HUES6 (cell line): ENCODE data around the gene TTC13.

Experiments
- H3K27ac ChIP-seq: 2 replicates; pipeline ENCODE4 v1.7.0; 2013; ENCODE audit warnings: low read depth, mild to moderate bottlenecking, low read length, inconsistent platforms
- H3K27me3 ChIP-seq: 2 replicates; pipeline ENCODE4 v1.6.1; 2013; ENCODE audit warnings: low read length; ENCODE audit not compliant: control insufficient read depth, insufficient read depth
- H3K36me3 ChIP-seq: 2 replicates; pipeline ENCODE4 v1.6.1; 2013; ENCODE audit warnings: low read length; ENCODE audit not compliant: control insufficient read depth, insufficient read depth
- H3K4me1 ChIP-seq: 2 replicates; pipeline ENCODE4 v1.6.1; 2013; ENCODE audit warnings: low read length; ENCODE audit not compliant: control insufficient read depth, insufficient read depth
- H3K4me3 ChIP-seq: 2 replicates; pipeline ENCODE4 v1.5.1; 2013; ENCODE audit warnings: low read depth, low read length
- H3K9ac ChIP-seq: one replicate; pipeline ENCODE4 v1.6.1; 2013; ENCODE audit warnings: mild to moderate bottlenecking, low read length
- H3K9me3 ChIP-seq: 2 replicates; pipeline ENCODE4 v1.6.1; 2013; ENCODE audit warnings: low read depth, low read length; ENCODE audit not compliant: control insufficient read depth, insufficient read depth

TTC13 gene

DNA sequence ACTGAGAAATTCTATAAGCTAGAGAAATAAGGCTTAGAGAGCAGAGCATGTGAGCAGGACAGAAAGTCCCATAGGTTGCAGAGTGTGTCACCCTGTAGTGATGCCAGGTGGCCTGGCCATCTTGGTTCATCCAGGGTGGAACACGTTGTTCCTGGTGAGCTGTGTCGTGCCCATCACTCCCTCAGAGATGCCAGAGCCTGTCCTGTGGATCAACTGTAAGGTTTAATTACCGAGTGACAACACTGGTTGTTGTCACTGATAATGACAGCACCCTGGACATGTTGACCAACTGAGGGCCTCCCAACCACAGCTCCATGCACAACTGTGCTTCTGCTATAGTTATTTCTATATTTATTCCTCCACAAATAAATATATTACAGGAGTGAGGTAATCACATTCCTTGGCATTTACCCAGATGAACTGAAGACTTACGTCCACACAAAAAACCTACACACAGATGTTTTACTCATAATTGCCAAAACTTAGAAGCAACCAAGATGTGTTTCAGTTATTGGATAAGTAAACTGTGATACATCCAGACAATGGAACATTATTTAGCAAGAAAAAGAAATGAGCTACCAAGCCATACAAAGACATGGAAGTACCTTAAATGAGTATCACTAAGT is 116.6 kb downstream of the TTC13 start:
- no peak overlapping the region for H3K4me3 ChIP-seq
- peaks cover 19% of the 10 kb centered on the region for H3K4me1 ChIP-seq
- H3K27me3 ChIP-seq, result peaks cover 8% of the 10 kb centered on the region
- no peak overlapping the region for H3K27ac ChIP-seq
- H3K36me3 ChIP-seq, result no peaks in the 10 kb centered on the region
- H3K9ac ChIP-seq, result no peak overlapping the region
- no peaks in the 10 kb centered on the region for H3K9me3 ChIP-seq

DNA sequence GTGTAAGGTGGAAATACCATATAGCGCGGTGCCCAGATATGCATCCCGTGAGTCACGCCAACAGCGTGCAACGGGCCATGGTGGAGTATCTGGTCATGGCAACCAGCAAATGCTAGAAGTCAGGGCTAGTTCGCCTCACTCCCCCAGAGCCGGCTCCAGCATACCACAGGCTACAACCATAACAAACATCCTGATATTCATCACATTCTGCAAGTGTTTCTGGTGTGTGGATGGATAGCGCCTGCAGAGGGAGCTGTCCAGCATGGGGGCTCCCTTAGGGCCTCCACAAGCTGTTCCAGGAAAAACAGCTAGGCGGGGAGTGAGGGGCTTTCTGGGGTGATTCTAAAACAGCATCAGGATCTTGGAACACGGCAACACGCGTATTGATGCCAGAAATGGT is 117.2 kb downstream of the TTC13 start:
- Histone ChIP-seq H3K4me3 (no peak overlapping the region), H3K4me1 (peaks cover 13% of the 10 kb centered on the region), H3K27ac (no peak overlapping the region), H3K9me3 (no peaks in the 10 kb centered on the region), H3K9ac (no peak overlapping the region), H3K27me3 (0 out of 2 replicates have a peak, but pooled peaks cover 2% of the 10 kb centered on the region), H3K36me3 (no peaks in the 10 kb centered on the region)

DNA sequence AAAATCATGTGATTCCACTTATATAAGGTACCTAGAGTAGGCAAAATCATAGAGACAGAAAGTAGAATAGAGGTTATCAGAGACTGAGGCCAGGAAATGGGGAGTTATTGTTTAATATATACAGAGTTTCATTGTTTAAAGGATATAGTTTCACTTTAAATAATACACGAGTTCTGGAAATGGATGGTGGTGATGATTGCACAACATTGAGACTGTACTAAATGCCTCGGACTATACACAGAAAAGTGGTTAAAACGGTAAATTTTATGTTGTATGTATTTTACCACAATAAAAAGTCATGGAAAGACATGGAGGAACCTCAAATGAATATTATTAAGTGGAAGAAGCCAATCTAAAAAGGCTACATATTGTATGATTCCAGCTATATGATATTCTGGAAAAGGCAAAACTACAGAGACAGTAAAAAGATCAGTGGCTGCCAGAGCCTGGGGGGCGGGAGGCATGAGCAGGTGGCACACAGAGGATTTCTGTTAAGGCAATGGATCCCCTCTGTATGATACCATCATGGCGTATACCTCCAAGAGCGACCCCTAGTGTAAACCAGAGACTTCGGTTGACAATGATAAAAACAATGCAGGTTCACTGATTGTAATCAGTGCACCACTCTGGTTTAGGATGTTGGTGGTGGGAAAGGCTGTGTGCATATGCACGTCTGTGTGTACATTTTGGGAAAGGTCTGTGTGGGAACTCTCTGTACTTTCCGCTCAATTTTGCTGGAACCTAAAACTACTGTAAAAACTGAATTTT is 117.9 kb downstream of the TTC13 start:
- Histone ChIP-seq H3K36me3 (no peaks in the 10 kb centered on the region), H3K4me3 (no peak overlapping the region), H3K9ac (no peak overlapping the region), H3K27me3 (no peaks in the 10 kb centered on the region), H3K9me3 (no peaks in the 10 kb centered on the region), H3K27ac (no peak overlapping the region), H3K4me1 (peaks cover 17% of the 10 kb centered on the region)

DNA sequence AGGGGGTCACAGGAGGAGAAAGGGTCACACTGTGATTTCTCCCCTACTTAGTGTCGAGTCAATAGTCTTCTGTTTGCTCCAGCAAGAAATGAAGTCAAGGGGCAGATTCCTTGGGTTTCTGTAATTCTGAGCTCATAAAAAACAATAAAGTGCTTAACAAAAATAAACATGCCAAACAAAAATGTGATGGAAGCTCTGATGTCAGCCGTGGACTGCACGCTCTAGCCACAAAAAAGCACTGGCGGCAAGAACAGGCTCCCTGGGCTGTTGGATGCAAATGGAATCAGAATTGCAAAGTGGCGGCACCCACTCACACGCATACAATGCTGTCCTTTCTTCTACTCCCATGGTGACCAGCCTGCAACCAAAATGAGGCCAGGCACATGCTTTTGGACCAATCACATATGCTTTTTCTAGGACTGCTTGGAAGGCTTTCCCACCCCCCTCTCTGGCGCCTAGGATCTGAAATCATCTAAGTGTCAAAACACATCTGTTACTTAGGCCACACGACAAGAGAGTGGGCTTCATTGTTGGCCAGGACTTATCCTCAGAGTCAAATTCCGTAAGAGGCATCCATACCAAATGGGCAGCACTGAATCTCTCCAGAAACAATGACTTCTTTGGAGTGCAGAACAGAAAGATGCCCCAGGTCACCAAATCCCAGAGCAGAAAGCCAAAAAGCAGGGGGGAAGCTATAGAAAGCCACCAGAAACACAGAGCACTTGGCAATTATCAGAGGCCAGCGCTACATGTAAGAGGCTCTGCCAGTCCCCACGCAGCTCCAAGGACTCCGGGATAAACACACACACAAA is 119.5 kb downstream of the TTC13 start:
- Histone ChIP-seq H3K4me1 (peaks cover 18% of the 10 kb centered on the region), H3K9ac (no peak overlapping the region), H3K27me3 (no peaks in the 10 kb centered on the region), H3K4me3 (no peak overlapping the region), H3K27ac (no peak overlapping the region), H3K9me3 (no peaks in the 10 kb centered on the region), H3K36me3 (peaks cover 13% of the 10 kb centered on the region)

DNA sequence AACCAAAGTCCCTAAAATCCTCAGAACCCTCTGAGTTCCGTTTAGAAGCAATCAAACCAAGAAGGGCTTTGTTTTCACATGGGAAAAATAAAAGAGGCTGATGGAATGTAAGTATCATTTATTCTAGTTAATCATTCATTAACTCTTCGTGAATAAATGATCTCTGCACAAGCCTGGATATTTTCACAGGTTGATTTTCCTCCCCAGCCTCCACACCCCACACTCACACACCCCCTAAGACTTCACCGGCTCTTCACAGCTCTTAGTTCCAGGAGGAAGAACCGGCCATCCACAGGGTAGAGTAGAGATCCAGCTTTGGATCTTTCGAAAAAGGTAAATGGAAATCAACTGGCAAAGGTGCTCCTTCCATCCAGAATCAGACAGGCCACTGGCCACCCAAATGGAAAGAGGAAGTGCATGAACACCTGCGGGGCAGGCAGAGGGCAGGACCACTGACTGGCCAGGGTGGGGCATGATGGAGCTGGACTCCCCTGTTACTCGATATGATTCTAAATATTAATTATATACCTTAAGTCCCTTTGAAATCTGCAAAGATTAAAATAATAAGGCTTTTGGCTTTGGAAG is 120.3 kb downstream of the TTC13 start:
- no peak overlapping the region for H3K9ac ChIP-seq
- peaks cover 16% of the 10 kb centered on the region for H3K4me1 ChIP-seq
- no peaks in the 10 kb centered on the region for H3K27me3 ChIP-seq
- H3K4me3 ChIP-seq, result no peak overlapping the region
- H3K27ac ChIP-seq, result no peak overlapping the region
- H3K36me3 ChIP-seq, result peaks cover 21% of the 10 kb centered on the region
- H3K9me3 ChIP-seq, result no peaks in the 10 kb centered on the region

DNA sequence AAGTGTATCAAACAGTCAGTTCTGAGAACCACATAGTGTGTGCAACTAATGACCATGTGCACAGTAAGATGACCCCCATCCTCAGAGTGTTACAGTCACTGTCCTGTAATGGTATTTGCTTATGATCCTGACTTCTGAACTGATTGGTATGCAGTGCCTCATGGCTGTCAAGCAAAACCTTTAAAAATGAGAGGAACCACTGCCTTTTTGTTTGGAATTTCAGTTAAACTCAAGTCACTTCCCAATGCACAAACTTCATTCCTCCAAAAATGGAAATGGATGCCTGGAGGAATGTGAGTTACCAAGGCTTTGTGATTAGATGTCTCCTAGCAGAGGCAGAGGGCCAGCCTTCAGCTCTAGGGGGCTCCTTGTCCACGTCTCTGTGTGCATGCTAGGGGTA is 120.8 kb downstream of the TTC13 start:
- Histone ChIP-seq H3K36me3 (peaks cover 26% of the 10 kb centered on the region), H3K4me1 (peaks cover 13% of the 10 kb centered on the region), H3K9ac (no peak overlapping the region), H3K4me3 (no peak overlapping the region), H3K27me3 (no peaks in the 10 kb centered on the region), H3K9me3 (peaks cover 4% of the 10 kb centered on the region; the same call in 1 of the 2 replicates), H3K27ac (no peak overlapping the region)

DNA sequence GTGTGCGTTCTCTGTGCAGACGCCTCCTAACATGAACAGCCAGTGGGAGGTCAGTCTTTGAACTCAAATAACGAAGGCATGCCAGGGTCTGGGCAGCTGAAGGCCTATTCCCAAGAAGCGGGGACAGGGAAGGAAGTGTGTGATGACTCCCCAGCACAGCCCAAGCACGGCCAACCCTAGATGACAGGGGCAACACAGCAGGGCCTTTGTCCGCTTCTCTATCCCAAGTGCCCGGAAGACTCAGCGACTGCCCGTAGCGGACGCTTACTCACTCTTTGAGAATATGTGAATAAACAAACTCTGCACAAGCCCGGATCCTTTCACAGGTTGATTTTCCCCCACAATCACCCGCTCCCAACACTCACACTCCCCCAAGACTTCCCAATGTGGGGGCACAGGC is 121.6 kb downstream of the TTC13 start:
- peaks cover 7% of the 10 kb centered on the region; the same call in 1 of the 2 replicates for H3K9me3 ChIP-seq
- no peak overlapping the region for H3K4me3 ChIP-seq
- H3K27ac ChIP-seq, result no peak overlapping the region
- peaks cover 29% of the 10 kb centered on the region for H3K36me3 ChIP-seq
- peaks cover 13% of the 10 kb centered on the region for H3K4me1 ChIP-seq
- no peak overlapping the region for H3K9ac ChIP-seq
- H3K27me3 ChIP-seq, result no peaks in the 10 kb centered on the region
